Measurements from ENCODE around the gene LACTBL1.
"Not testable (repeated sequence)": the region's sequence is repeated elsewhere in the genome, so short reads cannot be mapped to it uniquely, and the experiment has no call there.

The LACTBL1 gene, protein sequence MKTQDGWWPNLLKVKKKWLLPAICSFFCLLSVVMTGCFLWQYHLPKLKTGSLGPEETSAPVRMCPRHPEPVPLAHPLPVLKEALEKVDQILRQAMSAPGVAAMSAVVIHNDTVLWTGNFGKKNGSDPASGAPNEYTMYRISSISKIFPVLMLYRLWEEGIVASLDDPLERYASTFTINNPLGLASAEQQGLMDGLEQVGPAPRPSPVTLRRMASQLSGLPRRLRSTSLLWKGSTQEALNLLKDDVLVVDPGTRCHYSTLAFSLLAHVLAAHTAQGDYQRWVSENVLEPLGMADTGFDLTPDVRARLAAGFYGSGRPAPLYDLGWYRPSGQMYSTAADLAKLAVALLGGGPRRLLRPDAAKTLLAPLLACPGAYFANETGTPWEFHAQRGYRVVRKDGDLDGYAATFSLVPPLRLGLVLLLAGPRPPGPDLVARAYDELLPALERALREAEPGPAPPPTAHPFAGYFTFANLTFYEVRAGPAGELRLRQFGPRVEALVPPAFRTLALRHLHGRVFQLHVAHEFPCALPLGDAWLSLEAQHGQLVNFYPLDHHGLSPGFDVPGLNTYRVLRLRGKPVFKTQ

GRCh38 chr1:22972760-22973159 lies at the start of gene LACTBL1:
Gene LACTBL1 (minus strand): TSS chr1:22972866. CDS start chr1:22972316, 550 bp downstream.
- no peak for DNase-seq

DNA sequence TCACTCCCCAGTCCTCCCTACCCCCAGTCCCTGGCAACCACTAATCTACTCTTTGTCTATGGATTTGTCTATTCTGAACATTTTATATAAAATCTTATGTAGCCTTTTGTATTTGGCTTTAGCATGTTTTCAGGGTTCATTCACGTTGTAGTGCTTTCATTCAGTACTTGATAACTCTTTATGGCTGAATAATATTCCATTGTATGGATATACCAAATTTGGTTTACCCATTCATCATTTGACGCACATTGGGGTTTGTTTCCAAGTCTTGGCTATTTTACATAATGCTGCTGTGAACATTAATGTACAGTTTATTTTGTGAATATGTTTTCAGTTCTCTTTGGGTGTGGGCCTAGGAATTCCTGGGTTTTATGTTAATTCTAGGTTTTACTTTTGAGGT lies 49.2 kb upstream of the LACTBL1 start:
- DNase-seq: no peak

GRCh38 chr1:23020706-23021405 lies 48.2 kb upstream of the LACTBL1 start:
- DNase-seq: no peak

- DNase-seq: no peak
Measured at GRCh38 chr1:23019863-23020625, 47.4 kb upstream of the LACTBL1 start.

GRCh38 chr1:23019094-23019862 lies 46.6 kb upstream of the LACTBL1 start, which contains the start of gene KDM1A:
Gene KDM1A (plus strand): TSS chr1:23019468. CDS start chr1:23019597, 129 bp downstream.
- peak; percentile 70 for DNase-seq

DNA sequence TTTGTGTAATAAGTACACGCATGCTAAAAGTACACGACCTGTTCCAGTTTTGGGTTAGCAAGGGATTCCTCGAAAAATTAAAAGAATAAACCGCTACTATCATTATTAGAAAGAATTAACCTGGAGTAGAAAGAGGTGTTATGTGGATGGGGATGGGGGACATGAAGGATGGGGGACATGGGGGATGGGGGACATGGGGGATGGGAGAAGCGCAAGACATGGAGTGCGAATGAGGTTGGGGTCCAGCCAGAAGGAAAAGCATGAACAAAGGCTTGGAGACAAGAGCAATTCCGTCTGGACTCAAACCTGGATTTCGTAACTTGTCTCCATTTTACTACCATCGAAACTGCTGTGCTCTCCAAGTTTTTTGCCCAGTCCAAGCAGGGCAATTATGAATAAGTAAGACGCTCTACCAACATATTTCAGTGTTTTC lies 46.0 kb upstream of the LACTBL1 start:
- no peak for DNase-seq

DNA sequence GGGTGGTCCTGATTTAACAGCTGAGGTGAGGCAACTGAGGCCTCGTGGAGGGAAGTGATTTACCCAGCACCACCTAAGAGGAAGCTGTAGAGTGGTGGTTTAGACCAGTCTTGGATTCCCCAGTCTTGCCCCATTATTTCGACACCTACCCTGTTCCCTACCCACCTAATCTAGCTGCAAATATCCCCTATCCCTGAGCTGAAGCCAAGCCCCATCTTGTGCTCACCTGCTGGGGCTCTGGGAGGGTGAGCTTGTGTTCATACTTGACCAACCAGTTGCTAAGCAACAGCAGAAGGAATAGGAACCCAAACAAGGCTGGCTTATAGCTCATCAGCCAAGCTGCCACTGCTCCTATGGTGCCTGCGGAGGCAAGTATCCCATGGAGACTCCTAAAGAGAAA lies 41.0 kb upstream of the LACTBL1 start:
- DNase-seq: no peak

- not testable (repeated sequence) for DNase-seq
Measured at GRCh38 chr1:23010025-23010424, 37.4 kb upstream of the LACTBL1 start.

DNA sequence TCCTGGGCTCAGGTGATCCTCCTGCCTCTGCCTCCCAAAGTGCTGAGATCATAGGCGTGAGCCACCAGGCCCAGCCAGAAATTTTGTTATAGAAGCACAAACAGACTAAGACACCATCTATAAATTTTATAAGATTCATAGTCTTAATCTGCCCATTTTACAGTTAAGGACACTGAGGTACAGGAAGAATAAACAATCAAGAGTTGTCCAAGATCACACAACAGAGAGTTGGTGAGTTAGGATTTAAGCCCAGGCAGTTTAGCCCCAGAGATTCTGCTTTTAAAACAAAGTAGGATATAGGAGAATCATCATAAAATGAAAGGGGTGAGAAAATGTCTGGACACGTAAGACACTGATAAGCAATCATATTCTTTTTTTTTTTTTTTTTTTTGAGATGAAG lies 36.2 kb upstream of the LACTBL1 start:
- no peak for DNase-seq

DNA sequence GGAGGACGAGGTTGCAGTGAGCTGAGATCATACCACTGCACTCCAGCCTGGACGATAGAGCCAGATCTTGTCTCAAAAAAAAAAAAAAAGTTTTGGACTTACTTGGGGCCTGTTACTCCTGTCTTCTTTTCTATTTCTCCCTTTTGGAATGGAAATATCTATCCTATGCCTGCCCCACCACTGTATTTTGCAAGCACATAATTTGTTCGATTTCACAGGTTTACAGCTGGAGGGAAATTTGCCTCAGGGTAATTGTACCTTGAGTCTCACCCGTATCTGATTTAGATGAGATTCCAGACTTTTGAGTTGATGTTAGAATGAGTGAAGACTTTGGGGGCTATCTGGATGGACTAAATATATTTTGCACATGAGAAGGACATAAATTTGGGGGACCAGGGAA lies 34.4 kb upstream of the LACTBL1 start:
- no peak for DNase-seq

DNA sequence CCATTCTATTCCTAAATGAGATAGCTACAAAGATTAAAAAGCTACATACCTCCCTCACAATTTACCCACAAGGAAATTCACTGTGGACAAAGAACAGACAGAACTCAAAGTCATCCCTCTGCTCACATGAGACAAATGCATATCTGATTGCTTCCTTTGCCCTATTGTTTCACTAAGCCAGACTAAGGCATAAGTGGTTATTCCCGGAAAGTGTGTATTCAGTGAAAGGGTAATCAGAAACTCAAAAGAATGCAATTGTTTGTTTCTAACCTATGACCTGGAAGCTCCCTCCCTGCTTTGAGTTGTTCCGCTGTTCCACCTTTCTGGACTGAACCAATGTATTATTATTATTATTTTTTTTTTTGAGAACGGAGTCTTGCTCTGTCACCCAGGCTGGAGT lies 32.1 kb upstream of the LACTBL1 start:
- not testable (repeated sequence) for DNase-seq

- DNase-seq: no peak
Measured at GRCh38 chr1:23004112-23004511, 31.4 kb upstream of the LACTBL1 start.

DNA sequence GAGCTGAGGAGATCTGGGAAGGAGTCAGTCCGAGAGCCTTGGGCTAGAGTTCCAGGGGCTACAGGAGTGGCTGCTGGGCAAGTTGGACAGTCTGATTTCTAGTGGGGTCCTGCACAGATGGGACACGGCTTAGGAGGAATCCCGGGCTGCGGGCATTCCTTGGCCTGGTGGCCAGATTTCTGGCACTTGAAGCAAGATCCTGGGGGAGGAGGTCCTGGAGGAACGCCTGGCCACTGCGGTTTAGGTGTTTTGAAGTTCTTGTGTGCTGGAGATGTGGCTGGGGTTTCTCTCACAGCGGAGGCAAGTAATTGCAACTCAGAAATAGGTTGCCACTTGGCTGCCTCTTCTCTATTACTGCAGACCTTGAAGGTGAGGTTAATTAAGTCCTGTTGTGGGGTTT lies 29.6 kb upstream of the LACTBL1 start:
- DNase-seq: not testable (repeated sequence)

DNA sequence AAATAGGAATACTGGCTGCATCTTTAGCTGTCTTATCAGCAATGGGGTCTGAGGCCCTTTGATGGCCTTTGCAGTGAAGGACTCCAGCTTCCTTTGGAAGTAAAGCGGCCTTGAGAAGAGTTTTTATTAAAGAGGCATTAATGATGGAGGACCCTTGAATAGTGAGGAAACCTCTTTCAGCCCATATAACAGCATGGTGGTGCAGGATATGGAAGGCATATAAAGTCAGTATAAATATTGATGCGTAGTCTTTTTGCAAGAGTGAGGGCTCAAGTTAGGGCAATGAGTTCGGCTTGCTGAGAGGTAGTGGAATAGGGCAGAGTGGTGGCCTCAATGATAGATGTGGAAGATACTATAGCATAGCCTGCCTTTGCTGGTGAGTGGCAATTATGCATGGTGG lies 27.5 kb upstream of the LACTBL1 start:
- not testable (repeated sequence) for DNase-seq

DNA sequence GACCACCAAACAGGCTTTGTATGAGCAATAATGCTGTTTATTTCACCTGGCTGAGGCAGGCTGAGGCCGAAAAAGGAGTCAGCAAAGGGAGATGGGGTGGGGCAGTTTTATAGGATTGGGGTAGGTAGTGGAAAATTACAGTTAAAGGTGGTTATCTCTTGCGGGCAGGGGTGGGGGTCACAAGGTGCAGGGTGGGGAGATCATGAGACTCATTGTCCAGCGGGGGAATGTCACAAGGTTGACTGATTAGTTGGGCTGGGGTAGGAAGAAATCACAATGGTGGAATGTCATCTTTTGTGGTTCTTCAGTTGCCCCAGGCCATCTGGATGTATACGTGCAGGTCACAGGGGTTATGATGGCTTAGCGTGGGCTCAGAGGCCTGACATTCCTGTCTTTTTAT lies 24.9 kb upstream of the LACTBL1 start:
- DNase-seq: not testable (repeated sequence)

DNA sequence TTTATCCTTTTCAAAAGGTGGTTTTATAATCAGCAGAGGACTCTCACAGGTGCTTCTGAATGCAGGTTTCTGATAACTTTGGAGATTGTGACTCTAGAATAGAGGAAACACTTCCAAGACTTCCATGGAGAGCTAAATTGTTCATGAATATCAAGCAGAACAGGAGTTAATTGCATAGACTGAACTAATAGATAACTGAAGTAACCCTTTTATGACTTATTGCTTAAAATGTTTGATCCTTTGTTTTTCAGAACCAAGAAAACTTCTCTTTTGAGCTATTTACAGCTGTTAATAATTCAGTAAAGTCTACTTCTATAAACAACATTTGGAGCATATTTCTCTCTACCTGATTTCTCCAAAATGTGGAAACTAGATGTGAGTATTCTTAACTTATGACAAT lies 23.1 kb upstream of the LACTBL1 start:
- no peak for DNase-seq

DNA sequence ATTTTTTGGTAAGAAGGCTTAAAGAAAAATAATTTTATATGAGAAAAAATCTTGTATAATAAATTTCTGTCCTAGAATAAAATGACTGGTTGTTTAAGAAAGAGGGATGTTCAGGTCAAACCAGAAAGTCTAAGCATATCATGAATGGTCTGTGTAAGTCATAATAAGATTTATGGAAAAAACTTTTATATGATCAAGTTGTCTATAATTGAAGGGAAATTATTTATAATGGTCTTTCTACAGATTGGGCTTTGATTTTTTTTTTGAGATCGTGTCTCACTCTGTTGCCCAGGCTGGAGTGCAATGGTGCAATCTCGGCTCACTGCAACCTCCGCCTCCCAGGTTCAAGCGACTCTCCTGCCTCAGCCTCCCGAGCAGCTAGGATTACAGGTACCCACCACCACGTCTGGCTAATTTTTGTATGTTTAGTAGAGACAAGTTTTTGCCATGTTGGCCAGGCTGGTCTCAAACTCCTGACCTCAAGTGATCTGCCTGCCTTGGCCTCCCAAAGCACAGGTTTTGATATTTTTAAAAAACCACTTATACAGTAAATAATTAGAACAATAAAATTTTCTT lies 20.6 kb upstream of the LACTBL1 start:
- DNase-seq: not testable (repeated sequence)

GRCh38 chr1:22992384-22992783 lies 19.7 kb upstream of the LACTBL1 start:
- not testable (repeated sequence) for DNase-seq

DNA sequence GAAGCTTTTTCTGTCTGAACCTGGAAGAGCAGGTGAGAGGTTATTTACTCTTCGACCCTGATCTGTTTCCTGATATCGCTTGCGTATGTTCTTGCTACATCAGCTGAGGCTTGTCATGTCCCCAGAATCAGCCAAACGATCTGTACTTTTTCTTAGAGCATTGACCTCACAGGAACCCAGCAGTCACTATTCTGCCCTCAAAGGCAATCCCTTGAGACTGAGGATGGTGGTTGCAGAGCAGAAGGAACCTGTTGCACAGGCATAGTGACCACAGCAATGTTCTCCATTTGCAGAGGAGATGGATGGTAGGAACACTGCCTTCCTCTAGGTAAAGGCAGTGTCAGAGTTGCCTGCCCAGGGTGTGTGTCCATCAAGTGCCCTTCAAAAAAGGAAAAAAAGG lies 11.3 kb upstream of the LACTBL1 start:
- DNase-seq: no peak

DNA sequence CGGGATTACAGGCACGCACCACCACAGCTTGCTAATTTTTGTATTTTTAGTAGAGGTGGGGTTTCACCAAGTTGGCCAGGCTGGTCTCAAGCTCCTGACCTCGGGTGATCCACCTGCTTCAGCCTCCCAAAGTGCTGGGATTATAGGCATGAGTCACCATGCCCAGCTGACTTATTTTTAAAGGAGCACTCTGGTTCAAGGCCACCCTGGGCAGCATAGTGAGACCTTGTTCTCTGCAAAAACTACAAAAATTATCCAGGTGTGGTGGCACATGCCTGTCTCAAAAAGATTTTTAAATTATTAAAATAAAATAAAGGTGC lies 7.8 kb upstream of the LACTBL1 start:
- DNase-seq: not testable (repeated sequence)

GRCh38 chr1:22978299-22978698 lies 5.6 kb upstream of the LACTBL1 start:
- DNase-seq: no peak

All from 8988T (cell line).